Left renal pelvis (tissue), 4 donors: ENCODE results near the gene ZNF750. TPM values are rescaled to one million over a fixed set of nuclear protein-coding genes. Genes with fewer than 3 reads are reported as not detected.

ENCODE experiments used
- DNase-seq, 4 donors: peaks; one replicate each; pipeline ENCODE4 v3.0.0-alpha.2; 2013; ENCODE audit warnings: low read depth in 4 of 4, low spot score in 3 of 4
- polyA plus RNA-seq, 4 donors: library from polyadenylated mRNA; unstranded; fragments of 120-200 nt; gene quantifications; one replicate each; pipeline ENCODE4 v1.2.1, GENCODE V29; 2013; ENCODE audit not compliant: insufficient read length in 4 of 4

The ZNF750 gene
- polyA plus RNA-seq = 1 to 10 TPM in 3 of 4 donors, under 1 TPM in 1; 0.30 to 2.5 (median 1.6) TPM

- DNase-seq = no peak
These were observed at the start of gene ZNF750 for GRCh38 chr17:82839617-82840292. ZNF750 (minus strand) TSS chr17:82840022; CDS start chr17:82832454, 7,568 bp downstream.

GRCh38 chr17:82888583-82889495 is 49.0 kb upstream of the ZNF750 start:
- DNase-seq = no peak

GRCh38 chr17:82887255-82888164 is 47.7 kb upstream of the ZNF750 start:
- no peak for DNase-seq

GRCh38 chr17:82884970-82885353 is 45.1 kb upstream of the ZNF750 start:
- DNase-seq = no peak

GRCh38 chr17:82884341-82884969 is 44.6 kb upstream of the ZNF750 start:
- no peak for DNase-seq

GRCh38 chr17:82883419-82884031 is 43.7 kb upstream of the ZNF750 start:
- DNase-seq = no peak

GRCh38 chr17:82882715-82883418 is 43.0 kb upstream of the ZNF750 start:
- no peak for DNase-seq

- no peak for DNase-seq
These were observed 42.3 kb upstream of the ZNF750 start for GRCh38 chr17:82881900-82882714.

- DNase-seq = no peak
These were observed 41.6 kb upstream of the ZNF750 start for GRCh38 chr17:82881324-82881823.

- DNase-seq = no peak
These were observed 41.0 kb upstream of the ZNF750 start for GRCh38 chr17:82880620-82881323.

GRCh38 chr17:82879241-82879640 is 39.4 kb upstream of the ZNF750 start:
- no peak for DNase-seq

GRCh38 chr17:82878527-82878926 is 38.7 kb upstream of the ZNF750 start:
- DNase-seq = no peak

- no peak for DNase-seq
These were observed 37.0 kb upstream of the ZNF750 start for GRCh38 chr17:82876602-82877379.

- DNase-seq = no peak
These were observed 36.3 kb upstream of the ZNF750 start for GRCh38 chr17:82876149-82876548.

- DNase-seq = no peak
These were observed 35.6 kb upstream of the ZNF750 start for GRCh38 chr17:82875407-82875856.

- no peak for DNase-seq
These were observed 34.4 kb upstream of the ZNF750 start for GRCh38 chr17:82874011-82874835.
